HTR-8/SVneo (cell line): Measurements from ENCODE around the gene FNDC3B.
A peak's percentile ranks its signal among the peaks of the same experiment; 100 is the strongest.

Experiments used
- DNase-seq: peaks from one replicate; pipeline ENCODE4 v3.0.0; 2011; ENCODE audit warnings: low spot score, mixed read lengths; ENCODE audit not compliant: insufficient read length
- FAIRE-seq: peaks from 2 replicates; lab custom pipeline; 2011; peaks lifted over from hg19 to GRCh38; lab: Jason Lieb, UNC

Gene FNDC3B

DNA sequence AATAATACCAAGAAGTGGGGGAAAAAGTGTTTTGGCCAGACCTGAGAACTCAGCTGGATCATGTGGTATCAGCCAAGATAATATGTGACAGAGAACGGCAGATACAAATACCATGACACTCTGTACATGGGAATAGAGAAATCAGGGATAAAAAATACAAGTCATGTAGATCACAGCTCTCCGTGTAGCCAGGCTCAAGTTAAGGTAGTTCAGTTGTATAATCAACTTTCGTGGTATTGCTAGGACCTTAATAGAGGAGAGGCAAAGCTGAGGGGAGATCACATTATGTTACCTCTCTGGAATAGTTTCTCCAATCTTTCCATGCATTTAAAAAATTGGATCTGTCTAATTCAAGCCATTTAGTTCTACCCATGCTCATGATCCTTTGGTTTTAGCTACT lies 229.0 kb downstream of the FNDC3B start:
- DNase-seq (no peak), FAIRE-seq (no peak)

- FAIRE-seq (no peak), DNase-seq (no peak)
Measured at GRCh38 chr3:172268868-172269267, 229.5 kb downstream of the FNDC3B start.

DNA sequence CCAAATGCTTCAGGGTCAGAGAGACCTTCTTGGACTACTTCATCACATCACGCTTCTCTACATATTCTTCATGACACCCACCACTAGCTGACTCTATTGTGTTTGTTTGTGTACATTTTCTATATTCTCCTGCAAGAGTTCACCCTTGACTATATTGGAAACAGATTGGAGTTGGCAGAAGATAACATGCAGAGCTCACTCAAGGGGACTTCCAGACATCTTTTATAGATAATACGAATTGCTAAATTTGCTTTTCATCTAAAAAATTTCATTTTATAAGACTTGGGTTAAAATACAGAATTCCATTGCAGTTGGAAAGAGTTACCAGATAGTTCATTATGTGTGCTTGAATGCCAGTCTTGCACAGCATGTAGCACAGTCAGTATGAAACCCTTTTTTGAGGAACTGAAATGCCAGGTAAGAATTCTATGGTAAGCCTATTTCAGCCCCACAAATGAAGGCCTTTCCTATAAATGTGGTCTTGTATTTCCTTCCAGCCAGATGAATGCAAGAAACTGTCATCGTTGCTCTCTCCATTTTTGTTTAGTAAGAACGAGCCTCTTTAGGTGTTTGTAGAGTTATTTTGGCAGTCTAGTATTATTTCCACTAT lies 231.3 kb downstream of the FNDC3B start:
- no peak for FAIRE-seq

GRCh38 chr3:172271386-172271976 lies 232.1 kb downstream of the FNDC3B start:
- no peak for DNase-seq
- FAIRE-seq: no peak

More for the DNA sequence above, 231.3 kb downstream of the FNDC3B start:
- DNase-seq: no peak

DNA sequence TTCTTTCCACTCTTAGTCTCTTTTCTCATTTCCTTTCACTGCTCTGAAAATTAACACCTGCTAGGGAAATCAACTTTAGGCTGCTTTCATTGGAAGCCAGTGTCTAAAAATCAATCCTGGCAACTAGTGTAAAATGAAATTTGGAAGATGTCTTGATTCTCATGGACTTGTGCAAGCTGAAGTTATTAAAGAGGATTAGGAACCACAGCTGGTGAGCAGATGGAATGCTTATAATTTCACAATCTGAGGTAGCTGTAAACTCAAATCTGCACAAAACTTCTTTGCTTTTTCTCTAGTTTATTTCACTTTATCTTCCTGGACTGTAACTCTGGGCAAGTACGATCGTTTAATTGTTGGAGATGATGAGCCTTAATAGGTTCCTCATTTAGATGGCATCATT lies 233.3 kb downstream of the FNDC3B start:
- DNase-seq (no peak), FAIRE-seq (no peak)

DNA sequence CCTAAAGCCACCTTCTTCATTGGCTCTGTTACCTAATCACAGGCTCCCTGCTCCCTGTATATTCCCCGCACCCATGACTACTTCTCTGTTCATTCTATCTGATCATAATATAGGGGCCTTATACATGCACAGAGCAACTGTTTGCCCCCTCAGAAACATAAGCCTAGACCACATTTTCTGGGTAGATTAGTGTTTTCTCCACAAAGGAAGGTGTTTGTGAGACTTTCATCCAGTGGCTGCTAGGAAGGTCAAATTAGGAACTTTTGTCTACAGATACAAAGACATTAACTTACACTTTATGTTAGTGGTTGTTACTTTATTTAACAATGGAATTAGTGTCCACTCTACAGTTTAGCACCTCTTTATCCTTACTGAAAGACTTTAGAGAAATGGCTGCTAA lies 234.0 kb downstream of the FNDC3B start:
- FAIRE-seq (no peak), DNase-seq (no peak)

GRCh38 chr3:172274906-172275305 lies 235.5 kb downstream of the FNDC3B start:
- DNase-seq: no peak
- no peak for FAIRE-seq

DNA sequence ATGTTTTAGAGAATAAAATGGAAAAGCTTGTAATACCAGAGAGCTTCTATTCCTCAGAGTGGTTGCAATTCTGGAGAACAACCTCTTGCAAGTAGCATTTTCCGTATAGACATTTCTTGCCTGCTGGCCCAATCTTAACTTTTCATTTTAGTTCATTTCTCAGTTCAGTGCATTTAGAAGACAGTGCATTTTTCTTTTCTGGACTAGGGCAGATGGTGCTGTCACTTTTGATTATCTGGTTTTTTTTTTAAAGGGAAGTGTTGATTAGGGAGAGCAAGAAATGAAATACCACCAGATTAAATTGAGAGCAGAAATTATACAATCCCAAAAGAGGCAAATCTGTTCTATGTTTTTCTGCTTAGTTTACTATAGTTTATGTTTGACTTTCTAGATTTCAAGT lies 236.2 kb downstream of the FNDC3B start:
- DNase-seq (no peak), FAIRE-seq (no peak)

- FAIRE-seq (no peak), DNase-seq (no peak)
Measured at GRCh38 chr3:172276103-172276502, 236.7 kb downstream of the FNDC3B start.

DNA sequence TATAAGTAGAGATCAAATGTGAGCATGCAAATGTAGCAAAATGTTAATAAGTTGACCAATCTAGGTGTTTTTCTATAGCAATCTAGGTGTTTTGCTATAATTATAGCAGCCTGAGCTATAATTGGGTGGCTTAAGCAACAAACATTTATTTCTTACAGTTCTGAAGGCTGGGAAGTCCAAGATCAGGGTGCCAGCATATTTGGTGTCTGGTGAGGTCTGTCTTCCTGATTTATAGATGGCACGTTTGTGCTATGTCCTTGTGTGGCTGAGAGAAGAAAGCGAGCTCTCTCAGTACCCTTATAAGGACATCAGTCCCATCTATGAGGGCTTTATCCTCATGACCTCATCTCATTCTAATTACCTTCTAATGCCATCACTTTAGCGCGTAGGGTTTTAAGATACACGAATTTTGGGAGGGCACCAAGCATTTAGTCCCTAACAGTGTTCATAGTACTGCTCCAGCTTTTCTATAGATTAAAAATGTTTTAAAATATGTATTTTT lies 237.8 kb downstream of the FNDC3B start:
- FAIRE-seq (no peak), DNase-seq (no peak)

GRCh38 chr3:172279191-172279640 lies 239.8 kb downstream of the FNDC3B start:
- DNase-seq: no peak

GRCh38 chr3:172279974-172280373 lies 240.6 kb downstream of the FNDC3B start:
- no peak for DNase-seq
- FAIRE-seq: no peak

More at GRCh38 chr3:172279191-172279640, 239.8 kb downstream of the FNDC3B start:
- no peak for FAIRE-seq

DNA sequence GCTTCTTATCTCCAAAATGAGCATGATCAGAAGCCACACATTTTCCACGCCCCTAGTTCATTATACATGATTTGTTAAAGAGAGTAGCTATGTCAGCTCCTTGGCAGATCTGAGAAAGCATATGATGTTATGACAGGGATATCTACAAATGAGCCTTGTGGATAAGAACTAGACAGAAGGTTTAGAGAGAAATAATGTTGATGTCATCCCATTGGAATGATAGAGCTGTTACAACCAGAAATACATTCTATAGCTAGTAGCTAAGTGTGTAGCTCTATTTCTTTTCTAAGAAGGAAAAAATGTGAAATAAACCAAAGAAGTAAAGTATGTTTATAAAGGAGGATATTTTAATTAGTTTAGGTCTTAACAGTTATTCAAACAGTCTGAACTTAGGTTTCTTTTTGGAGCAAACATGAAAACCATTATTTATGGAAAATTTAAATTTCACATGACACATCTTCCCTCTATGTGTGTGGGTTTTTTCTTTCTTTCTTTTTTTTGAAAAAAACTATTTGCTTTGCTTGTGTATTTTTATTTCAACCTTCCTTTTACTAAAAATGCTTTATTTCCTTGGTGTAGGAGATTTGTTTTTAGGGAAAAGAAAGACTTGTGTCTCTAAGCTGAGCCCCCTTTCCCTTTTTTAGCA lies 241.2 kb downstream of the FNDC3B start:
- DNase-seq (peak; percentile 62), FAIRE-seq (no peak)

GRCh38 chr3:172281884-172282283 lies 242.5 kb downstream of the FNDC3B start:
- FAIRE-seq (no peak), DNase-seq (no peak)

DNA sequence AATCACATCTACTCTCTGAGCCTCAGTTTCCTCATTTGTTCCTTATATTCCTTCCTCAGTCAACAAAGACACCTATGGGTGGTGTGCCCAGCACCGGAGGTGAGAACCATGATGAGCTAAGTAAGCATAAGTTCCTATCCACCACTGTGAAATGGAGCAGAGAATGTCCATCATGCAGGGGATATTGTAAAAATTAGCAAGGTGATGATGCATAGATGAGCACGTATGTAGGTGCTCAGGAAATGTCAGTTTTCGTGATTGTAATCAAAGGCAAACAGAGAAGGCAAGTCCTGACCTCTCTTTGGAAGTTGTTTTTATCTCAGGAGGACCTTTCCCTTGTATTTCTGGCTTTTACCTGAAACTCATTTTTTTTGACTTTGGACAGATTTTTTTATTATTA lies 243.5 kb downstream of the FNDC3B start:
- FAIRE-seq: no peak
- no peak for DNase-seq

GRCh38 chr3:172283841-172284357 lies 244.5 kb downstream of the FNDC3B start:
- DNase-seq: no peak
- no peak for FAIRE-seq

- peak; percentile 41 for DNase-seq
- FAIRE-seq: no peak
Measured at GRCh38 chr3:172285844-172286243, 246.5 kb downstream of the FNDC3B start.

- DNase-seq (no peak), FAIRE-seq (no peak)
Measured at GRCh38 chr3:172286548-172287148, 247.3 kb downstream of the FNDC3B start.

DNA sequence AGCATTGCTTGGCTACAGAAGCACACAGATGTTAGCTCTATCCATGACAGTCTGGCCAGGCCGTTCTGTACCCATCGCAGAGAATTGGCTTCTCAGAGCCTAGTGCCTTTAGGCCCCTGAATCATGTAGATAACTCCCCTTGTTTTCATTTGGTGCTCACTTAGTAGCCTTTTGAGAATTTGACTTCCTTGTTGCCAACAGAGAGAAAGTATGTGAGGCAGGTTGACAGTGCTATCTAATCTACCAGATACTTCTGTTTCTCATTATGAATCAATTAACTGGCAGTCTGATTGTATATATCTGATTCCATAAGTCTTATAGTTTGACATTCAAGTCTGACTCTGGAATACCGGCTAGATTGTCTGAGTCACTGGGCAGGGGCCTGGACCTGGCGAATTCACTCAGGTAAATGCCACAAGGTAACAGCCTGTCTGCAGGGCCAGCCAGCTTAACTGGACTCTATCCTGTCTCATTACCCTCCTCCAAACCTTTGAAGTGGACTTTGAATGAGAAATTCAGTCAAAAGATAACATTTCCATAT lies 248.6 kb downstream of the FNDC3B start:
- no peak for DNase-seq

DNA sequence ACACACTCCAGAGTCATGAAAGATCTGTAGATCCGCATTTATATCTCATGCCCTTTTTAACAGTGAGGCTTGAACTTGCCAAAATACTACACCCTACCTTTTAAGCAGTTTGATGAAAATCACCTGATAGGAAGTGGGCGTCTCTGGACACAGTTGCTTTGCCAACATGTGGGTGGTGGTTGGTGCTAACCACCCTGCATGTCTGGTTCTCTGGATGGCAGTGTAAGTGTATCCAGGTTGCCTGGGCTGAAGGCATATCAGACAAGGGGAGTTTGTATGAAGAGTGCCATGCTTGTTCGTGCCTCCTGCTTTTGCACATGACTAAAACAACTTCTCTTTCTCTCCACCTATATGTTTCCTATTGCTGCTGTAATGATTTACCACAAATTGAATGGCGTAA lies 249.3 kb downstream of the FNDC3B start:
- DNase-seq: no peak
- FAIRE-seq: no peak

More for the DNA sequence above, 248.6 kb downstream of the FNDC3B start:
- no peak for FAIRE-seq
